GM13977 (cell line): Measurements from ENCODE around the gene MTNR1A.

Experiments used
- DNase-seq: peaks from one replicate; pipeline ENCODE4 v3.0.0; 2012; ENCODE audit warnings: low spot score
- CTCF ChIP-seq: IDR thresholded peaks from 2 replicates; pipeline ENCODE4 v1.5.1; 2012; ENCODE audit warnings: mild to moderate bottlenecking, control low read depth; ENCODE audit not compliant: insufficient read depth; ENCODE audit errors: extremely low read depth, missing control alignments
- in situ Hi-C: fragments of 300-500 bp; cut with MboI; formaldehyde crosslinking; loops from one replicate; pipeline ENCODE4 v1.12.0; 2022; ENCODE audit warnings: low sequenced_read_pairs, low pct_unique_long_range_greater_than_20kb, mixed read lengths, inconsistent platforms; ENCODE audit not compliant: unreplicated experiment

Gene MTNR1A

GRCh38 chr4:186587416-186588018, 32.1 kb upstream of the MTNR1A start:
- peak; percentile 52 for DNase-seq
- in situ Hi-C loops, result no loop called here
- peak; percentile 82 for TF ChIP-seq CTCF

- no peak for TF ChIP-seq CTCF
- DNase-seq, result no peak
- in situ Hi-C loops, result no loop called here
Measured at GRCh38 chr4:186586205-186586604, 30.8 kb upstream of the MTNR1A start.

GRCh38 chr4:186584912-186585311, 29.5 kb upstream of the MTNR1A start:
- no peak for DNase-seq
- TF ChIP-seq CTCF, result no peak
- in situ Hi-C loops, result no loop called here

DNA sequence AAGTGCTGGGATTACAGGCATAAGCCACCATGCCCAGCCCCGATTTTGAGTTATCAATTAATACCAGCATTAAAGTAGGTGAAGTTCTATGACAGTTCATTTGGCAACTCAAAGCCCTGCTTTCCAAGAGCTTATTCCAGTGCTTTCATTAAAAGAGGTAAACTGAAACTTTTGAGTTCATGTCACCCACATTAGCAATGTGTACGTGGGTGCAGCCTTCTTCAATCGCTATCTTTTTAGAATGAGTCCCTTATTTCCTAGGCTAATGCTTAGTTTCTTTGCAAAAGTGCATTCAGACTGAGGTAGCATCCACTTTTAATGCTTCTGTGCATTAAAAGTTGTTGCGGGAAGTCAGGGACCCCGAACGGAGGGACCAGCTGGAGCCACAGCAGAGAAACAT, 26.1 kb upstream of the MTNR1A start:
- no peak for TF ChIP-seq CTCF

DNA sequence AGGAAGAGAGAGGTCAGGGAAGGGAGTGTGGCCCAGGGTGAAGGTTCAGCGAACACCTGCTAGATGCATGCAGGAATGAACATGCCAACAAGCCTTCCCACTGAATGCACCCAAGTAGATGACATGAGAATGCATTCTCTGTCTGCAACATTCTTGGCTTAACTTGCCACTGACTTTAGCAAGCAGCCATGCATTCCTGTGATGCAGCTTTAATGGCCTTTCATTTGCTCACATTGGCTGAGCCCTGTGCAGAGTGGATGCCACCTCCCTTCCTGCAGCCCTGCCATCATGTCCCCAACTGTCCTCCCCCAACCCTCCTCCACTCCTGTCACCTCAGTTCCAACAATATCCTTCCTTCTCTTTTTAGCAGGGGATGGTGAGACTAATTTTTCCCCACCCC, 25.3 kb upstream of the MTNR1A start:
- in situ Hi-C loops, result no loop called here

More for the DNA sequence above, 26.1 kb upstream of the MTNR1A start:
- no peak for DNase-seq
- in situ Hi-C loops, result no loop called here

DNA sequence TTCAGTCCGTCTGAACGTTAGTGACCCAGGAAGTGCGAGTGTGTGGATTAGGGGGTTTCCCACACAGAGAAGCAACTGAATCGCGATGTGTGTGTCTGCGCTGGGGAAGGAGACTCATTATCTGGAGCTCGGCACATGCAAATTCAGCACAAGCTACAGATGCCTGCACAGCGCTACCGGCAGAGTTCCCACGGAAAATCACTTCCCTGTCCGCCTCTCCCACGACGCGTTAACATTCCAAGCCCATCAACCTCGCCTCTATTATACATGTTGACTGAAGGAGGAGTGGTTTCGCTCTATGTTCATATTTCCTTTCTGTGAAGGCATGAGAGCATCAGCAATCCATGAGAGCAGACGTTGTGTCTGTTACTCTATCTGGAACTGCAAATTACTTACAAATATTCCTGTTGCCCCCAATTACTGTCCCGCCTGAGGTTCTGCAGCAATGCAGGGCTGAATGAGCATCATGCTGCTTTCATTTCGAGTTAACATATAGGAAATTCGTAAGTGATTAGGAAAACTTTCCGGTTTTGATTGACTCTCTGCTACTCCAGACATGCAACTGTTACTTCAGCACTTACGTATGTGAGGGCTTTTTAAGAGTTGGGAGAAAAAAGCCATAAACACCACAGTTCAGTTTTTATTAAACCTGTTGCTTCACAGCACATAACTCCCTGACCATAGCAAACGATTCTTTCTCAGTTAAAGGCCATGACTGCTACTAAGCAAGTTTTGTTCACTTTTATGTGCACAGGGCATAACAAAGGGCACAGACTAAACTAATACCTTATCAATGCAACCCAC, 15.0 kb upstream of the MTNR1A start:
- no peak for DNase-seq
- no peak for TF ChIP-seq CTCF
- in situ Hi-C loops, result no loop called here

More for the DNA sequence above, 25.3 kb upstream of the MTNR1A start:
- TF ChIP-seq CTCF, result no peak
- DNase-seq, result no peak
